Osteoblast (primary cell): ENCODE results near the gene DCC. TPM values are rescaled to one million over a fixed set of nuclear protein-coding genes. Genes with fewer than 3 reads are reported as not detected.

Experiments used
- DNase-seq: peaks from one replicate; pipeline ENCODE4 v3.0.0; 2011; ENCODE audit warnings: low spot score, mixed read lengths; ENCODE audit not compliant: insufficient read length; ENCODE audit errors: missing footprints
- H2AFZ ChIP-seq: 2 replicates; pipeline ENCODE4 v1.6.0; 2011; ENCODE audit warnings: mild to moderate bottlenecking, low read length
- H3K27ac ChIP-seq: 2 replicates; pipeline ENCODE4 v1.5.1; 2011; ENCODE audit warnings: mild to moderate bottlenecking, low read depth, low read length, moderate library complexity
- H3K27me3 ChIP-seq: 2 replicates; pipeline ENCODE4 v1.6.0; 2012; ENCODE audit warnings: mild to moderate bottlenecking, control low read depth, inconsistent platforms, low read length, moderate library complexity; ENCODE audit not compliant: insufficient read depth
- H3K36me3 ChIP-seq: 2 replicates; pipeline ENCODE4 v1.5.1; 2011; ENCODE audit warnings: mild to moderate bottlenecking, low read length, control low read depth, moderate library complexity; ENCODE audit not compliant: insufficient read depth
- H3K4me1 ChIP-seq: 2 replicates; pipeline ENCODE4 v1.5.1; 2011; ENCODE audit warnings: mild to moderate bottlenecking, low read length, control low read depth, moderate library complexity; ENCODE audit not compliant: insufficient read depth
- H3K4me2 ChIP-seq: 2 replicates; pipeline ENCODE4 v1.6.0; 2011; ENCODE audit warnings: mild to moderate bottlenecking, low read length; ENCODE audit not compliant: insufficient read depth
- H3K4me3 ChIP-seq: fragments of 200-600 bp; sonication (generic); 3 replicates; pipeline ENCODE4 v1.5.1; 2012; ENCODE audit warnings: mild to moderate bottlenecking, low read length, inconsistent platforms; ENCODE audit not compliant: insufficient read depth
- H3K79me2 ChIP-seq: 2 replicates; pipeline ENCODE4 v1.6.0; 2012; ENCODE audit warnings: mild to moderate bottlenecking, low read length, control low read depth, inconsistent platforms; ENCODE audit not compliant: insufficient read depth
- H3K9me3 ChIP-seq: 2 replicates; pipeline ENCODE4 v1.5.1; 2011; ENCODE audit warnings: low read depth, low read length, control low read depth
- H4K20me1 ChIP-seq: 2 replicates; pipeline ENCODE4 v1.6.0; 2012; ENCODE audit warnings: mild to moderate bottlenecking, low read length, control low read depth; ENCODE audit not compliant: insufficient read depth
- CTCF ChIP-seq: IDR thresholded peaks from 2 replicates; pipeline ENCODE4 v1.5.1; 2011; ENCODE audit warnings: mild to moderate bottlenecking, low read depth, low read length, moderate library complexity; ENCODE audit errors: extremely low read depth
- total RNA-seq: library from RNA; depleted of rRNA; stranded (reverse); fragments of >200 nt; gene quantifications from 2 replicates; pipeline ENCODE4 v1.2.3, GENCODE V29; 2012

The DCC gene, protein sequence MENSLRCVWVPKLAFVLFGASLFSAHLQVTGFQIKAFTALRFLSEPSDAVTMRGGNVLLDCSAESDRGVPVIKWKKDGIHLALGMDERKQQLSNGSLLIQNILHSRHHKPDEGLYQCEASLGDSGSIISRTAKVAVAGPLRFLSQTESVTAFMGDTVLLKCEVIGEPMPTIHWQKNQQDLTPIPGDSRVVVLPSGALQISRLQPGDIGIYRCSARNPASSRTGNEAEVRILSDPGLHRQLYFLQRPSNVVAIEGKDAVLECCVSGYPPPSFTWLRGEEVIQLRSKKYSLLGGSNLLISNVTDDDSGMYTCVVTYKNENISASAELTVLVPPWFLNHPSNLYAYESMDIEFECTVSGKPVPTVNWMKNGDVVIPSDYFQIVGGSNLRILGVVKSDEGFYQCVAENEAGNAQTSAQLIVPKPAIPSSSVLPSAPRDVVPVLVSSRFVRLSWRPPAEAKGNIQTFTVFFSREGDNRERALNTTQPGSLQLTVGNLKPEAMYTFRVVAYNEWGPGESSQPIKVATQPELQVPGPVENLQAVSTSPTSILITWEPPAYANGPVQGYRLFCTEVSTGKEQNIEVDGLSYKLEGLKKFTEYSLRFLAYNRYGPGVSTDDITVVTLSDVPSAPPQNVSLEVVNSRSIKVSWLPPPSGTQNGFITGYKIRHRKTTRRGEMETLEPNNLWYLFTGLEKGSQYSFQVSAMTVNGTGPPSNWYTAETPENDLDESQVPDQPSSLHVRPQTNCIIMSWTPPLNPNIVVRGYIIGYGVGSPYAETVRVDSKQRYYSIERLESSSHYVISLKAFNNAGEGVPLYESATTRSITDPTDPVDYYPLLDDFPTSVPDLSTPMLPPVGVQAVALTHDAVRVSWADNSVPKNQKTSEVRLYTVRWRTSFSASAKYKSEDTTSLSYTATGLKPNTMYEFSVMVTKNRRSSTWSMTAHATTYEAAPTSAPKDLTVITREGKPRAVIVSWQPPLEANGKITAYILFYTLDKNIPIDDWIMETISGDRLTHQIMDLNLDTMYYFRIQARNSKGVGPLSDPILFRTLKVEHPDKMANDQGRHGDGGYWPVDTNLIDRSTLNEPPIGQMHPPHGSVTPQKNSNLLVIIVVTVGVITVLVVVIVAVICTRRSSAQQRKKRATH (N-terminal part only)
- total RNA-seq, result under 0.01 TPM in 1 of 2 replicates, not detected in the other

GRCh38 chr18:52339891-52340371 lies at the start of gene DCC:
Gene DCC, plus strand, starts transcription at chr18:52340197. Its CDS starts 591 bp downstream, at chr18:52340788.
- H3K79me2 ChIP-seq, result no peaks in the 10 kb centered on the region
- no peaks in the 10 kb centered on the region for H4K20me1 ChIP-seq
- H3K36me3 ChIP-seq, result no peaks in the 10 kb centered on the region
- DNase-seq, result no peak
- no peak within 1 kb of the TSS for H3K27ac ChIP-seq
- H3K27me3 ChIP-seq, result no peaks in the 10 kb centered on the region
- H3K4me3 ChIP-seq, result peak within 1 kb of the TSS; percentile 28
- H3K4me1 ChIP-seq, result no peaks in the 10 kb centered on the region
- H2AFZ ChIP-seq, result no peak within 1 kb of the TSS
- no peak within 1 kb of the TSS for H3K4me2 ChIP-seq
- no peak for TF ChIP-seq CTCF
- no peaks in the 10 kb centered on the region for H3K9me3 ChIP-seq

GRCh38 chr18:52310651-52311050 lies 29.3 kb upstream of the DCC start:
- Histone ChIP-seq H3K79me2 (no peaks in the 10 kb centered on the region), H3K4me1 (no peaks in the 10 kb centered on the region), H2AFZ (no peak overlapping the region), H3K36me3 (no peaks in the 10 kb centered on the region), H3K9me3 (peaks cover 5% of the 10 kb centered on the region), H4K20me1 (no peaks in the 10 kb centered on the region), H3K4me3 (no peak overlapping the region), H3K4me2 (no peak overlapping the region), H3K27me3 (no peaks in the 10 kb centered on the region), H3K27ac (no peak overlapping the region)
- no peak for DNase-seq
- TF ChIP-seq CTCF, result no peak

DNA sequence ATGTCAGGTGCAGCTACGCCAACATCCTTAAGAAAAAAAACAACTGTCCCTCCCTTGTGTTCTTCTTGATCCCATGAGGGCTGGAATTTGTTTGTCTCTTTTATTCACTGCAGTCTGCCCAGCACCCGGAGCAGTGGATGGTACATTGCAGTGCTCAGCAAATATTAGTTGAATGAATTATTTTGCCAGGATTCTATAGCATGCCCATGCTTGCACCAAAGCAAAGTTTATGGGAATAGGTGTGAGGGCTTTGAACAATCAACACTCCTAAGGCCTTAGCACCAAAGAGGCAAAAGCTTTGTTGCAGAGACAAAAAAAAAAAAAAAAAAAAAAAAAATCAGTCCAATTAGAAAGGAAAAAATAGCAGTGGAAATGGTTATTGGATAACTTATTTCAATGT lies 28.7 kb upstream of the DCC start:
- Histone ChIP-seq H3K27ac (no peak overlapping the region), H3K36me3 (no peaks in the 10 kb centered on the region), H3K9me3 (peaks cover 8% of the 10 kb centered on the region), H3K27me3 (no peaks in the 10 kb centered on the region), H3K4me1 (no peaks in the 10 kb centered on the region), H3K4me2 (no peak overlapping the region), H3K4me3 (no peak overlapping the region), H3K79me2 (no peaks in the 10 kb centered on the region), H4K20me1 (no peaks in the 10 kb centered on the region), H2AFZ (no peak overlapping the region)
- DNase-seq, result no peak
- TF ChIP-seq CTCF, result no peak
